Activated CD4-positive, alpha-beta T cell treated with anti-CD3 and anti-CD28 coated beads for 36 hours (primary cell): ENCODE measurements around the gene CD79A. TPM values are rescaled to one million over a fixed set of nuclear protein-coding genes. Genes with fewer than 3 reads are reported as not detected.
A peak's percentile ranks its signal among the peaks of the same experiment; 100 is the strongest.

Source experiments
- ATAC-seq: fragments of 200-7000 bp; cut with Tn5 transposase; one replicate; pipeline ENCODE4 v1.10.0; 2021; ENCODE audit warnings: mild to moderate bottlenecking, moderate library complexity
- CTCF ChIA-PET: fragments of 350-600 bp; sonication (Branson Sonifier 250); formaldehyde crosslinking; loops from one replicate; lab custom pipeline; 2021; ENCODE audit warnings: antibody characterized with exemption; lab: Charles Lee
- POLR2A ChIA-PET: fragments of 350-600 bp; sonication (Branson Sonifier 250); formaldehyde crosslinking; loops from one replicate; lab custom pipeline; 2021; ENCODE audit warnings: antibody characterized with exemption, inconsistent platforms; lab: Charles Lee
- DNase-seq: peaks from one replicate; pipeline ENCODE4 v3.0.0-alpha.2; 2020
- H3K27ac Mint-ChIP-seq: one replicate; pipeline ENCODE4 v1.8.0; 2021; ENCODE audit warnings: mixed read lengths
- H3K27me3 Mint-ChIP-seq: one replicate; pipeline ENCODE4 v1.8.0; 2021; ENCODE audit warnings: mixed read lengths
- H3K36me3 Mint-ChIP-seq: one replicate; pipeline ENCODE4 v1.8.0; 2021; ENCODE audit warnings: low read depth, mixed read lengths
- H3K4me1 Mint-ChIP-seq: one replicate; pipeline ENCODE4 v1.8.0; 2021; ENCODE audit warnings: mixed read lengths
- H3K4me3 Mint-ChIP-seq: one replicate; pipeline ENCODE4 v1.8.0; 2021; ENCODE audit warnings: mild to moderate bottlenecking, moderate library complexity, mixed read lengths
- H3K9me3 Mint-ChIP-seq: one replicate; pipeline ENCODE4 v1.8.0; 2021; ENCODE audit warnings: low read depth, mixed read lengths
- intact Hi-C, 2 experiments: fragments of 100-400 bp; cut with DNase I in 1 of 2; cut with micrococcal nuclease in 1 of 2; formaldehyde crosslinking; loops; one replicate each; pipeline versions ENCODE4 v1.14.2 to v1.15.1; 2022 to 2024; cut with DNase I, micrococcal nuclease
- total RNA-seq, 2 experiments: library from RNA; stranded (reverse); gene quantifications; one replicate each; pipeline ENCODE4 v1.2.3, GENCODE V29; 2021

CD79A gene
- total RNA-seq, 2 experiments from 2014 or later = 4.0 to 4.1 TPM

GRCh38 chr19:41850381-41850780 is 26.7 kb upstream of the CD79A start:
- ATAC-seq (no peak), DNase-seq (no peak)
- ChIA-PET POLR2A (interaction anchor here (0.6 kb wide), 1 partner anchor 348 kb away, joined by 10 read pairs; no protein-coding TSS in a partner anchor), CTCF (interaction anchor here (1.1 to 4.8 kb wide), 3 partner anchors 13 to 209 kb away, joined by 3 to 26 read pairs (median 3); no protein-coding TSS in a partner anchor)
- intact Hi-C loops = no loop called here
- no peaks in the 10 kb centered on the region for H3K4me1 Mint-ChIP-seq
- H3K27ac Mint-ChIP-seq = no peak overlapping the region
- no peaks in the 10 kb centered on the region for H3K36me3 Mint-ChIP-seq
- peaks cover 4% of the 10 kb centered on the region for H3K27me3 Mint-ChIP-seq
- no peaks in the 10 kb centered on the region for H3K9me3 Mint-ChIP-seq
- H3K4me3 Mint-ChIP-seq = no peak overlapping the region

- Mint-ChIP-seq H3K4me3 (no peak overlapping the region), H3K27me3 (peaks cover 4% of the 10 kb centered on the region), H3K27ac (no peak overlapping the region), H3K36me3 (no peaks in the 10 kb centered on the region), H3K9me3 (no peaks in the 10 kb centered on the region), H3K4me1 (no peaks in the 10 kb centered on the region)
- CTCF ChIA-PET = interaction anchor here (0.7 to 4.8 kb wide), 6 partner anchors 14 to 211 kb away, joined by 3 to 26 read pairs (median 4); no protein-coding TSS in a partner anchor
- POLR2A ChIA-PET = interaction anchor here (0.7 kb wide), 1 partner anchor 21 kb away, joined by 3 read pairs; no protein-coding TSS in a partner anchor
- DNase-seq (no peak), ATAC-seq (no peak)
- intact Hi-C loops = no loop called here
Observed at GRCh38 chr19:41851456-41851855, 25.6 kb upstream of the CD79A start.

DNA sequence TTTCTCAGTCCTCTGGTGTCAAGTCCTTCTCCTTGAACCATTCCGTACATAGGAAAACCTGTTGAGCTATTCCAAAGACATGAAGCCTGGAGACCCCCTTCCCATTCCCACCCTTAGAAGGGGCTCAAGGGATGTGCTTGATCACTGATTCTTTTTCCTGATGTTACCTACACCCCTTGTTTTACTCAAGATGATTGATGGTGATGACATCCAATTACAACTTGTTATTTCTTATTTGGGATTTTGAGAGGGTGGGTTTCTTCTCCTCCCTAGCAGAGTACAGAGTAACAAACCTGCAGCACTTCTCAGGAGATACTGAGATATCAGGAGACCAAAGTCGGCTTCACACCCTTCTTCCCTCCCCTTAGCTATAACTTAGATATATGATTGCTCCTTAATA is 23.7 kb upstream of the CD79A start:
- CTCF ChIA-PET = interaction anchor here (1.0 to 4.8 kb wide), 2 partner anchors 16 to 19 kb away, joined by 4 to 26 read pairs; no protein-coding TSS in a partner anchor
- no peak overlapping the region for H3K4me3 Mint-ChIP-seq
- no peak for ATAC-seq
- POLR2A ChIA-PET = no interaction called here
- no peak overlapping the region for H3K27ac Mint-ChIP-seq
- no peak for DNase-seq
- H3K9me3 Mint-ChIP-seq = no peaks in the 10 kb centered on the region
- H3K27me3 Mint-ChIP-seq = peaks cover 4% of the 10 kb centered on the region
- intact Hi-C loops = no loop called here
- H3K4me1 Mint-ChIP-seq = peaks cover 6% of the 10 kb centered on the region
- H3K36me3 Mint-ChIP-seq = no peaks in the 10 kb centered on the region

DNA sequence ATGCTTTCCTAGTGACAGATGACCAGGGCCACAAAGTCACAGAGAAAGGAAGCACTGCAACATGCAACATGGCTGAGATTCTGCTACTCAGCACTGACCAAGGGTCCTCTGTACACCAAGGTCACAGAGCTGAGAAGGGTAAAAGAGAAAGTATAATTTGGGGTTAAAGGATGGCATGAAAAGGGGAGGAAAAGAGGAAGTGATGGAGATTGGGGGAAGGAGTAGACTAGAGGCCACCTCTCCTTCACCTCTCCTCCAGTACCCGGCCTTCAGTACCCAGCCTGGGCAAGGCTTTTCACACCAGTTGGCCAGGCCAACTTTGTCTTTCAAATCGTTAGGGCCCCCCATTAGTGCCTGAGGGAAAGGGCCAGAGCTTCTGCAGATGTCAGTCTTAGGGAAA is 23.3 kb upstream of the CD79A start:
- ChIA-PET CTCF (interaction anchor here (1.0 to 1.3 kb wide), 2 partner anchors 19 to 61 kb away, joined by 3 to 4 read pairs; no protein-coding TSS in a partner anchor), POLR2A (no interaction called here)
- no peak overlapping the region for H3K27ac Mint-ChIP-seq
- no peaks in the 10 kb centered on the region for H3K9me3 Mint-ChIP-seq
- no peak overlapping the region for H3K4me3 Mint-ChIP-seq
- peaks cover 6% of the 10 kb centered on the region for H3K4me1 Mint-ChIP-seq
- peaks cover 4% of the 10 kb centered on the region for H3K27me3 Mint-ChIP-seq
- no peak for ATAC-seq
- intact Hi-C loops = no loop called here
- no peaks in the 10 kb centered on the region for H3K36me3 Mint-ChIP-seq
- no peak for DNase-seq

GRCh38 chr19:41859213-41859617 is 17.9 kb upstream of the CD79A start:
- no peak for DNase-seq
- POLR2A ChIA-PET = interaction anchor here (0.6 to 2.9 kb wide), 8 partner anchors 12 to 669 kb away, joined by 3 to 40 read pairs (median 4); partner anchors contain the start of gene RABAC1
- intact Hi-C loops = loop anchor here (1.0 kb wide), 9 partner anchors 25 to 495 kb away; partner anchors contain the start of genes RABAC1 (in 2 of the 2), B9D2 (in 1 of the 2), BCKDHA (in 1 of the 2) and DMAC2 (in 1 of the 2)
- CTCF ChIA-PET = interaction anchor here (0.7 to 2.9 kb wide), 15 partner anchors 9 to 386 kb away, joined by 3 to 14 read pairs (median 5); partner anchors contain the start of genes LYPD4 and RABAC1
- Mint-ChIP-seq H3K27me3 (peaks cover 2% of the 10 kb centered on the region), H3K27ac (peak overlapping the region; percentile 98), H3K4me1 (peaks cover 40% of the 10 kb centered on the region), H3K4me3 (peak overlapping the region; percentile 86), H3K9me3 (no peaks in the 10 kb centered on the region), H3K36me3 (peaks cover 37% of the 10 kb centered on the region)
- no peak for ATAC-seq

DNA sequence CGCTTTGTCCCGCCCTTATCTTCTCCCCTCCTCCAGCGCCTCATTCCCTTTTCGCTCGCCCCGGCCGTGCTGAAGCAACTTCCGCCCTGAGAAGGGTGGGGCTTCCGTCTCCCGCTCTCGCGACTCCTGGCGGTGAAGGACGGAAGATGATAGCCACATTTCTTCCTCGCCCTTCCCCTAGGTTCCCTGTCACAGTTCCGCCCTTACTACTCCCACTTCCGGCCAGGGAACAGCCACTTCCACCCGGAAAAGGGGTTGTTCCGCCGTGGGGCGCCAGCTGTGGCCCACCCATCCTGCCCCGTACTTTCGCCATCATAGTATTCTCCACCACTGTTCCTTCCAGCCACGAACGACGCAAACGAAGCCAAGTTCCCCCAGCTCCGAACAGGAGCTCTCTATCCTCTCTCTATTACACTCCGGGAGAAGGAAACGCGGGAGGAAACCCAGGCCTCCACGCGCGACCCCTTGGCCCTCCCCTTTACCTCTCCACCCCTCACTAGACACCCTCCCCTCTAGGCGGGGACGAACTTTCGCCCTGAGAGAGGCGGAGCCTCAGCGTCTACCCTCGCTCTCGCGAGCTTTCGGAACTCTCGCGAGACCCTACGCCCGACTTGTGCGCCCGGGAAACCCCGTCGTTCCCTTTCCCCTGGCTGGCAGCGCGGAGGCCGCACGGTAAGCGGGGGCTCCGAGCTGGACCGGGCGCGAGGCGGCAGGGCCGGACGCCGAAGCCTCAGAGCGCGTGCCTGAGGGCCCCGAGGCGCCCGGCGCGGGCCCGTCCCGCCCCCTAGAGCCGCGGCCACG is 17.3 kb upstream of the CD79A start, which contains the start of gene RPS19:
RPS19 (plus strand) TSS at position 638 of the 801 bp plus-strand sequence. CDS start 520 bp downstream, outside the sequence.
- CTCF ChIA-PET = interaction anchor here (0.6 to 2.9 kb wide), 17 partner anchors 8 to 385 kb away, joined by 3 to 14 read pairs (median 5); partner anchors contain the start of gene RABAC1
- POLR2A ChIA-PET = interaction anchor here (0.6 to 2.9 kb wide), 16 partner anchors 9 to 668 kb away, joined by 3 to 40 read pairs (median 4); partner anchors contain the start of genes GSK3A, RABAC1 and ZNF574
- Mint-ChIP-seq H3K4me3 (peak within 1 kb of the TSS; percentile 86), H3K27me3 (no peaks in the 10 kb centered on the region), H3K4me1 (peaks cover 46% of the 10 kb centered on the region), H3K9me3 (no peaks in the 10 kb centered on the region), H3K36me3 (peaks cover 43% of the 10 kb centered on the region), H3K27ac (peak within 1 kb of the TSS; percentile 98)
- DNase-seq (peak; percentile 99), ATAC-seq (peak; percentile 89)
- intact Hi-C loops = loop anchor here (1.0 to 5.0 kb wide), 18 partner anchors 11 to 1063 kb away; partner anchors contain the start of genes RABAC1 (in 2 of the 2), B9D2 (in 1 of the 2), BCKDHA (in 1 of the 2) and CIC (in 1 of the 2)

GRCh38 chr19:41860419-41861115 is 16.5 kb upstream of the CD79A start:
- ATAC-seq (no peak), DNase-seq (no peak)
- peaks cover 52% of the 10 kb centered on the region for H3K4me1 Mint-ChIP-seq
- H3K4me3 Mint-ChIP-seq = peak overlapping the region; percentile 86
- no peaks in the 10 kb centered on the region for H3K9me3 Mint-ChIP-seq
- H3K36me3 Mint-ChIP-seq = peaks cover 50% of the 10 kb centered on the region
- ChIA-PET POLR2A (interaction anchor here (0.6 to 2.9 kb wide), 10 partner anchors 8 to 382 kb away, joined by 3 to 40 read pairs (median 4); partner anchors contain the start of genes GSK3A, RABAC1 and ZNF574), CTCF (interaction anchor here (0.6 to 2.9 kb wide), 13 partner anchors 8 to 384 kb away, joined by 3 to 14 read pairs (median 5); partner anchors contain the start of gene RABAC1)
- peak overlapping the region; percentile 93 for H3K27ac Mint-ChIP-seq
- intact Hi-C loops = loop anchor here (1.0 to 5.0 kb wide), 9 partner anchors 11 to 1063 kb away; partner anchors contain the start of genes CIC (in 1 of the 2), EGLN2 (in 1 of the 2), GSK3A (in 1 of the 2) and TGFB1 (in 1 of the 2)
- H3K27me3 Mint-ChIP-seq = no peaks in the 10 kb centered on the region

- H3K36me3 Mint-ChIP-seq = peaks cover 52% of the 10 kb centered on the region
- DNase-seq = no peak
- H3K4me1 Mint-ChIP-seq = peaks cover 55% of the 10 kb centered on the region
- no peaks in the 10 kb centered on the region for H3K9me3 Mint-ChIP-seq
- CTCF ChIA-PET = interaction anchor here (0.6 to 2.9 kb wide), 7 partner anchors 11 to 330 kb away, joined by 3 to 14 read pairs (median 6); partner anchors contain the start of gene RABAC1
- no peaks in the 10 kb centered on the region for H3K27me3 Mint-ChIP-seq
- peak overlapping the region; percentile 93 for H3K27ac Mint-ChIP-seq
- no peak for ATAC-seq
- POLR2A ChIA-PET = interaction anchor here (1.3 to 2.9 kb wide), 4 partner anchors 10 to 381 kb away, joined by 4 to 40 read pairs (median 10); partner anchors contain the start of genes GSK3A and RABAC1
- H3K4me3 Mint-ChIP-seq = peak overlapping the region; percentile 86
- intact Hi-C loops = loop anchor here (2.0 to 5.0 kb wide), 3 partner anchors 26 to 1064 kb away; partner anchors contain the start of genes EGLN2 (in 1 of the 2) and TGFB1 (in 1 of the 2)
Observed at GRCh38 chr19:41861116-41861768, 15.8 kb upstream of the CD79A start.

DNA sequence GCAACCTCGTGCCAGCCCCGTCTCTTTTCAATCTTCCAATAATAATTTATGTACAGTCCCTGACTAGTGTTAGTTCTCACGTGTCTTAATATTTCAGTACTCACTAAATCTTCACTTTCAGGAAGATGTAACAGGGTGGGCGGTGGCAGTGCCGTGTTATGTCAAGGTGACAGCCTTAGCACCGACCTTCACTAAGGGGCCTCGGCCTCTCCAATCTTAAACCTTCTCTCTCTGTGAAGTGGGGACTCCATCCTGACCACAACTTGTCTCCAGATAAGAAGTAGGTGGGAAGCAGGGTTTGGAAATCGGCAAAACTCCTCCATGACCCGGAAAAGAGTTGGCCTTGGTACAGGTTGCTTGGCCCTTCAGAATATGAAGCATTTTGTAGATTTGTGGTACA is 15.2 kb upstream of the CD79A start:
- ATAC-seq = no peak
- intact Hi-C loops = loop anchor here (2.0 to 5.0 kb wide), 3 partner anchors 25 to 1065 kb away; partner anchors contain the start of genes EGLN2 (in 1 of the 2) and TGFB1 (in 1 of the 2)
- Mint-ChIP-seq H3K27ac (peak overlapping the region; percentile 93), H3K36me3 (peaks cover 56% of the 10 kb centered on the region), H3K9me3 (no peaks in the 10 kb centered on the region), H3K4me1 (peaks cover 61% of the 10 kb centered on the region), H3K27me3 (no peaks in the 10 kb centered on the region), H3K4me3 (peak overlapping the region; percentile 86)
- CTCF ChIA-PET = interaction anchor here (1.0 to 2.9 kb wide), 3 partner anchors 9 to 96 kb away, joined by 3 to 14 read pairs (median 12); partner anchors contain the start of gene RABAC1
- POLR2A ChIA-PET = interaction anchor here (0.5 to 2.9 kb wide), 3 partner anchors 8 to 29 kb away, joined by 3 to 40 read pairs (median 3); no protein-coding TSS in a partner anchor
- no peak for DNase-seq
